Measurements from ENCODE around the gene LPIN2.

LPIN2 gene

GRCh38 chr18:2983296-2983695 lies 29.6 kb downstream of the LPIN2 start:
- H2AFZ ChIP-seq (ENCODE audit: insufficient read depth, low read length, poor library complexity): no peak overlapping the region
- no CpG with 5 or more reads among the region's 2 CpGs for WGBS (ENCODE audit: extremely low coverage, insufficient coverage, insufficient read length)
- H3K14ac ChIP-seq (ENCODE audit: low read length): no peak overlapping the region
- peaks cover 2 to 5% of the 10 kb centered on the region in 2 experiments for H3K4me1 ChIP-seq (ENCODE audit: control insufficient read depth in 1 of 2, insufficient read depth in 2 of 2, low read length in 2 of 2)
- no peak overlapping the region for H4K12ac ChIP-seq (ENCODE audit: low read depth, low read length)
- no peak overlapping the region for H2AK5ac ChIP-seq (ENCODE audit: low read length)
- no peaks in the 10 kb centered on the region for H3K9me3 ChIP-seq (ENCODE audit: insufficient read depth, low read depth, low read length)
- no peak overlapping the region for H4K8ac ChIP-seq (ENCODE audit: low read depth, low read length)
- no peaks in the 10 kb centered on the region for H3K36me3 ChIP-seq (ENCODE audit: control insufficient read depth in 1 of 2, insufficient read depth in 2 of 2, low read length in 2 of 2)
- H2BK5ac ChIP-seq (ENCODE audit: low read depth, low read length, poor library complexity): no peak overlapping the region
- peak overlapping the region; percentile 71 for H3K18ac ChIP-seq (ENCODE audit: low read length)
- no peak overlapping the region for H3K23ac ChIP-seq (ENCODE audit: low read length)
- no peaks in the 10 kb centered on the region for H3K79me1 ChIP-seq (ENCODE audit: low read length)
- H3K4ac ChIP-seq (ENCODE audit: low read depth, low read length): no peak overlapping the region
- H3K27ac ChIP-seq (ENCODE audit: low read depth, low read length): no peak overlapping the region
- H3K9ac ChIP-seq (ENCODE audit: low read length): no peak overlapping the region
- H3K27me3 ChIP-seq (ENCODE audit: insufficient read depth, low read length): no peaks in the 10 kb centered on the region
- no peak overlapping the region for H3K4me2 ChIP-seq (ENCODE audit: low read length)
- H2BK12ac ChIP-seq (ENCODE audit: low read length): no peak overlapping the region
- no peaks in the 10 kb centered on the region for H3K79me2 ChIP-seq (ENCODE audit: control insufficient read depth, insufficient read depth, low read length, poor library complexity)
- no peak overlapping the region for H2BK120ac ChIP-seq (ENCODE audit: insufficient read depth, low read length, poor library complexity)
- no peak for DNase-seq
- H3K4me3 ChIP-seq (ENCODE audit: low read depth, low read length): no peak overlapping the region
- H4K91ac ChIP-seq (ENCODE audit: low read depth, low read length): no peak overlapping the region

GRCh38 chr18:2982452-2983269 lies 30.3 kb downstream of the LPIN2 start:
- H3K27ac ChIP-seq (ENCODE audit: low read depth, low read length): no peak overlapping the region
- H3K4me3 ChIP-seq (ENCODE audit: low read depth, low read length): no peak overlapping the region
- no peak overlapping the region for H2BK12ac ChIP-seq (ENCODE audit: low read length)
- H4K12ac ChIP-seq (ENCODE audit: low read depth, low read length): no peak overlapping the region
- no peak overlapping the region for H2AK5ac ChIP-seq (ENCODE audit: low read length)
- no peaks in the 10 kb centered on the region for H3K36me3 ChIP-seq (ENCODE audit: control insufficient read depth in 1 of 2, insufficient read depth in 2 of 2, low read length in 2 of 2)
- H4K8ac ChIP-seq (ENCODE audit: low read depth, low read length): no peak overlapping the region
- no peak overlapping the region for H3K14ac ChIP-seq (ENCODE audit: low read length)
- no peak overlapping the region for H3K23ac ChIP-seq (ENCODE audit: low read length)
- H4K91ac ChIP-seq (ENCODE audit: low read depth, low read length): no peak overlapping the region
- no peaks in the 10 kb centered on the region for H3K9me3 ChIP-seq (ENCODE audit: insufficient read depth, low read depth, low read length)
- no peak overlapping the region for H3K4me2 ChIP-seq (ENCODE audit: low read length)
- H2AFZ ChIP-seq (ENCODE audit: insufficient read depth, low read length, poor library complexity): no peak overlapping the region
- H3K4ac ChIP-seq (ENCODE audit: low read depth, low read length): no peak overlapping the region
- H3K4me1 ChIP-seq (ENCODE audit: control insufficient read depth in 1 of 2, insufficient read depth in 2 of 2, low read length in 2 of 2): peaks cover 2 to 5% of the 10 kb centered on the region in 2 experiments
- WGBS (ENCODE audit: extremely low coverage, insufficient coverage, insufficient read length): no CpG with 5 or more reads among the region's 2 CpGs
- H3K18ac ChIP-seq (ENCODE audit: low read length): no peak overlapping the region
- H3K79me2 ChIP-seq (ENCODE audit: control insufficient read depth, insufficient read depth, low read length, poor library complexity): no peaks in the 10 kb centered on the region
- H3K79me1 ChIP-seq (ENCODE audit: low read length): no peaks in the 10 kb centered on the region
- no peak overlapping the region for H2BK120ac ChIP-seq (ENCODE audit: insufficient read depth, low read length, poor library complexity)
- no peak for DNase-seq
- H2BK5ac ChIP-seq (ENCODE audit: low read depth, low read length, poor library complexity): no peak overlapping the region
- no peaks in the 10 kb centered on the region for H3K27me3 ChIP-seq (ENCODE audit: insufficient read depth, low read length)
- H3K9ac ChIP-seq (ENCODE audit: low read length): no peak overlapping the region

- Histone ChIP-seq H3K9me3 (ENCODE audit: insufficient read depth, low read depth, low read length) (no peaks in the 10 kb centered on the region), H2AK5ac (ENCODE audit: low read length) (no peak overlapping the region), H3K4me2 (ENCODE audit: low read length) (no peak overlapping the region), H3K4me1 (ENCODE audit: control insufficient read depth in 1 of 2, insufficient read depth in 2 of 2, low read length in 2 of 2) (peaks cover 2 to 5% of the 10 kb centered on the region in 2 experiments), H3K79me1 (ENCODE audit: low read length) (no peaks in the 10 kb centered on the region), H2BK120ac (ENCODE audit: insufficient read depth, low read length, poor library complexity) (no peak overlapping the region), H3K27ac (ENCODE audit: low read depth, low read length) (no peak overlapping the region), H3K79me2 (ENCODE audit: control insufficient read depth, insufficient read depth, low read length, poor library complexity) (no peaks in the 10 kb centered on the region), H3K36me3 (ENCODE audit: control insufficient read depth in 1 of 2, insufficient read depth in 2 of 2, low read length in 2 of 2) (no peaks in the 10 kb centered on the region), H3K27me3 (ENCODE audit: insufficient read depth, low read length) (no peaks in the 10 kb centered on the region), H4K91ac (ENCODE audit: low read depth, low read length) (no peak overlapping the region), H2BK5ac (ENCODE audit: low read depth, low read length, poor library complexity) (no peak overlapping the region), H3K4ac (ENCODE audit: low read depth, low read length) (no peak overlapping the region), H4K12ac (ENCODE audit: low read depth, low read length) (no peak overlapping the region), H2AFZ (ENCODE audit: insufficient read depth, low read length, poor library complexity) (no peak overlapping the region), H3K14ac (ENCODE audit: low read length) (no peak overlapping the region), H4K8ac (ENCODE audit: low read depth, low read length) (no peak overlapping the region), H2BK12ac (ENCODE audit: low read length) (no peak overlapping the region), H3K23ac (ENCODE audit: low read length) (no peak overlapping the region), H3K9ac (ENCODE audit: low read length) (no peak overlapping the region), H3K18ac (ENCODE audit: low read length) (no peak overlapping the region), H3K4me3 (ENCODE audit: low read depth, low read length) (no peak overlapping the region)
- no peak for DNase-seq
- no CpG with 5 or more reads among the region's 1 CpG for WGBS (ENCODE audit: extremely low coverage, insufficient coverage, insufficient read length)
Observed at GRCh38 chr18:2982022-2982421, 30.9 kb downstream of the LPIN2 start.

GRCh38 chr18:2981212-2981728 lies 31.7 kb downstream of the LPIN2 start:
- Histone ChIP-seq H3K4ac (ENCODE audit: low read depth, low read length) (no peak overlapping the region), H3K27me3 (ENCODE audit: insufficient read depth, low read length) (no peaks in the 10 kb centered on the region), H3K18ac (ENCODE audit: low read length) (no peak overlapping the region), H3K4me3 (ENCODE audit: low read depth, low read length) (no peak overlapping the region), H3K4me1 (ENCODE audit: control insufficient read depth in 1 of 2, insufficient read depth in 2 of 2, low read length in 2 of 2) (peaks cover 2 to 5% of the 10 kb centered on the region in 2 experiments), H2BK5ac (ENCODE audit: low read depth, low read length, poor library complexity) (no peak overlapping the region), H3K14ac (ENCODE audit: low read length) (no peak overlapping the region), H3K4me2 (ENCODE audit: low read length) (no peak overlapping the region), H2AK5ac (ENCODE audit: low read length) (no peak overlapping the region), H2BK12ac (ENCODE audit: low read length) (no peak overlapping the region), H3K79me2 (ENCODE audit: control insufficient read depth, insufficient read depth, low read length, poor library complexity) (no peaks in the 10 kb centered on the region), H3K79me1 (ENCODE audit: low read length) (no peaks in the 10 kb centered on the region), H4K91ac (ENCODE audit: low read depth, low read length) (no peak overlapping the region), H3K27ac (ENCODE audit: low read depth, low read length) (no peak overlapping the region), H4K12ac (ENCODE audit: low read depth, low read length) (no peak overlapping the region), H2BK120ac (ENCODE audit: insufficient read depth, low read length, poor library complexity) (no peak overlapping the region), H3K9ac (ENCODE audit: low read length) (no peak overlapping the region), H2AFZ (ENCODE audit: insufficient read depth, low read length, poor library complexity) (no peak overlapping the region), H3K23ac (ENCODE audit: low read length) (no peak overlapping the region), H3K9me3 (ENCODE audit: insufficient read depth, low read depth, low read length) (no peaks in the 10 kb centered on the region), H4K8ac (ENCODE audit: low read depth, low read length) (no peak overlapping the region), H3K36me3 (ENCODE audit: control insufficient read depth in 1 of 2, insufficient read depth in 2 of 2, low read length in 2 of 2) (no peaks in the 10 kb centered on the region)
- no CpG with 5 or more reads among the region's 6 CpGs for WGBS (ENCODE audit: extremely low coverage, insufficient coverage, insufficient read length)
- DNase-seq: peak; percentile 9 to 51

Measured in trophoblast cell (in vitro differentiated cells and primary cell).